Effector CD8-positive, alpha-beta T cell (primary cell): ENCODE data around the gene COQ2.
"Not testable (repeated sequence)": the region's sequence is repeated elsewhere in the genome, so short reads cannot be mapped to it uniquely, and the experiment has no call there.

Experiments used
- DNase-seq: peaks from one replicate; lab custom pipeline; 2025; lab: John Stamatoyannopoulos, UW

The COQ2 gene

DNA sequence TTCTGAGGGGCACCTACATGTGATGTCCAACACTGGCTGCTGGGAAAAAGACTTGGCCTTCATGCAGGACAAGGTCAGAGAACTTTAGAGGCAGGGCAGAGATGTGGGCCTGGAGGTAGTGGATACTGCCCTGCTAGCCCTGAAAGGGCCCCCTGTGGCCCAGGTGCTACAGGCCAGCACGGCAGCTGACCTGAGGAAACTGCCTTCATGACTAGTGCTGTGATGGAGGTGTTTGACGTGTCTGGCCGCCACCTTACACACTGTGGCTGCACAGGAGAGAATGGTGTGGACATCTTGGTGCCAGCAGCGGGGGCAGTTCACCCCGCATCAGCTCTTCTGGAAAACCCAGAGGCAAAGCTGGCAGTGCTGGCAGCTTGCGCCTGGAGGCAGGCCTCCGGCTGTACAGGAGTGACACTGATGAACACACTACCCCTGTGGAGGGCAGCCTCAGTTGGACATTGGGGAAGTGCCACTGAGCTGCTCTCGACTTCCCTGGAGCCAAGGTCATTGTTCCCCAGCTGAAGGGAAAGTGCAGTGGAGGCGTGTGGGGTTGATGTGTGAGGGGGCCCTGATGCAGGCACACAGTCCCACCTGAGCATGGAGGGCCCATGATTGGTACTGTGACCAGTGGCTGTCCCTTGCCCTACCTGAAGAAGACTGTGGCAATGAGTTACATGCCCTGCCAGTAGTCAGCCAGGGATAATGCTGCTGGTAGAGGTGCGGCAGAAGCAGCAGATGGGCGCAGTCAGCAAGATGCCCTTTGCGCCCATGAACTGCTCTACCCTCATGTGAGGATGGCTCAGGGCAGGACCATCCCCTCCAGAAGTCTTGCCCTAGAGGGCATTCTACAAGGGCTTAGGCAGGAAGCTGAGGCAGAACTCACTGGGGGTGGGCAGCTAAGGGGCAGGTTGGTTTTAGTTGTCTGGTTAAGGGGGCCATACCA lies 36.9 kb downstream of the COQ2 start:
- DNase-seq = no peak

- DNase-seq = no peak
Measured at GRCh38 chr4:83241132-83241531, 43.5 kb downstream of the COQ2 start.

DNA sequence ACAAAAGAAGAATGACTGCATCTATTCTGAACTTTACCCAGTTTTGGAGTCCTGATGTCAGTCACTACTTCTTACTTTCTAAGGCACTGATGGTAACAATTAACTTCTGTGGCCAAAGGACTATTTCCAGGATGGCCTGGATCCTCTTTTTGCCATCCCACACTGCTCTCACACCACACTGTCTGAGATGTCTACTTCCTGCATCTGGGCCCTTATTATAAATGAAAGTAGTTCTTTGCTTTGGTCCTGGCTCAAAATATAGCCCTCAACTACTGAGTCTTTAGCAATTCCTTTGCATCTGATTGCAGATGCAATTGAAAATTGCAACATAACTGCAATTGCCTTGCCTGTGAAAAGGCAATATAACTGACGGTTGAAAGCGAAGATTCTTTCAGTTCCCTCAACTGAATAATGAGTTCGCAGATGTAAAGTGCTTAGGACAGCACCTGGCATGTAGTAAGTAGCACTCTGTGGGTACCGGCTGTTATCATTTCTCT lies 44.2 kb downstream of the COQ2 start:
- no peak for DNase-seq

DNA sequence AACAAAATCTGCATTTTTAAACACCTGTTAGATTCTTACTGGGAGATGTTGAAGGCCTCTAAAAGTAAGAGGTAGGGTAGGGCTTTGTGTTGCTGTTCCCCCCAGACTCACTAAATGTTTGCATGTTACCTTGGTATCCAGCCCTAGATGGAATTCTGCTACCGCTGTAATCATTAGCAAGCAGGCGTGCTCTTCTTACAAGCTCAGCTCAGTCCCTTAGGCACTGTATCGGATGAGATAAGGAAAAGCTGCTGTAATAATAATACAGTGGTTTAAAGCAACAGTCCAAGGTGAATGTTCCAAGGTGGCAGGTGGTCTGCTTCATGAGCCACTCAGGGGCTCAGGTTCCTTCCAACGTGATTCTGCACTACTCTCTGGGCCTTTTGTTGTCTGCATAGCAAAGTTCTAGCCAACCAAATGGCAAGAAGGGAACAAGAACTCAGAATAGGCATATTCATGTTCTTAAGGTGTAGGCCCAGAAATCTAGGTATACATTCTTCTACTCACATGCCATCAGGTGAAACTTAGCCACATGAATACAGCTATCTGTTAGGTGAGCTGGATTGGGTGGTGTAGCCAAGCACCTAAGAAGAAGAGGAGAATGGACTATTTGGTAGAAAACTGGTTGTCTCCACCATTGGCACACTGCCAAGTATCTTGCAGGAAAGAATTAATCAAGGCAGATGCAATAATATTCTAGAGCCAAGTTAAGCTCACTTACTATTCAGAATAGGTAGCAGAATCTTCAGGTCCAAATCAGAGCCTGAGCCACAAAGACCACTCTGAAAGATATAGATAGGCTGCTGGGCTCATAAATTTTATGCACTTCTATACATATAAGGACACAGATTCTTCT lies 46.0 kb downstream of the COQ2 start:
- no peak for DNase-seq

DNA sequence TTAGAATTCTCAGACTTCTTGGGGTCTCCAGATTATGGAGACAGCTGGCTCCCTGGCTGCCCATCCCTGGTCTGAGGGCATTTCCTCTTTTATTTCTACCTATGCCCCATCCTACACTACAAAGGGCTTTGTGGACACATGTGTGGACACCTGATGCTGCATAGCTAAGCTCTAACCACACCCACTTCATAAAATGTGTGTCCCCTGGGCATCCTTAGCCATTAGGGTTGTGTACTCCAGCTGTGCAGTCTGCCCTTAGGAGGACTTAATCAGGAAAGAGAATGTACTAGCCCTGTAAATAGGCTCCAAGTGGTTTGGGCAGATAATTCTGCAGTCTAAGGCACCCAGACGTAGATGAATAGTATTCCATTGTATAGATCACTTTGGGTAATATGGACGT lies 47.0 kb downstream of the COQ2 start:
- no peak for DNase-seq

DNA sequence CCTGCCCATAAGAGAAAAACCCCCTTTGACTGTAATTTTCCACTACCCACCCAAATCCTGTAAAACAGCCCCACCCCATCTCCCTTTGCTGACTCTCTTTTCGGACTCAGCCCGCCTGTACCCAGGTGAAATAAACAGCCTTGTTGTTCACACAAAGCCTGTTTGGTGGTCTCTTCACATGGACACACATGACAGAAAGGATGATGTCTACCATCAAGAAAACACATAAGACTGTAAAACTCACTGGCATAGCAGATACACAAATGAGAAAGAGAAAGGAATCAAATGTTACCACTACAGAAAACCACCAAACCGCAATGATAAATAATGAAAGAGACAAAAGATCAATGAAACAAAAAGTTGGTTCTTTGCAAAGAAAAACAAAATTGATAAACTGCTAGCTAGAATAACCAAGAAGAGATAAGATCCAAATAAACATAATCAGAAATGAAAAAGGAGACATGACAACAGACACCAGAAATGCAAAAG lies 48.9 kb downstream of the COQ2 start:
- DNase-seq = not testable (repeated sequence)

- no peak for DNase-seq
Measured at GRCh38 chr4:83234902-83235644, 49.5 kb downstream of the COQ2 start.

- DNase-seq = not testable (repeated sequence)
Measured at GRCh38 chr4:83234387-83234786, 50.2 kb downstream of the COQ2 start.

DNA sequence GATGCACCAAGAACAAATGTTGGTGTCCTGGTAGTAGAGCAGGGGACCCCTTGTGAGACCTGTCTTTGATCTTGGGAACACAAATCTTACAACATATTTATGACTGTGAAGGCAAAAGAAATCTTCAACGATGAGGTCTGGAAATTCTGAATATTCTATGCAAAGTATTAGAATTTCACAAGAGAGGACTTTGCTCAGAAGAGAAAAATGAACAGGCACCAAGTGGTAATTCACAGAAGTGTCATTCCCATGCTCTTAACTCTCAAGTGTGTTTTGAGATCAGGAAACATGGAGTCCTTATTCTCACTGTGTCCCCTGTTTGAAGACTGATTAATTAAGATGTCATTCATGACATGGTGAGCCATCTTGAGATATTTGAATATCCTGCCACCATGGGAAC lies 52.5 kb downstream of the COQ2 start:
- DNase-seq = no peak

GRCh38 chr4:83231620-83232076 lies 53.0 kb downstream of the COQ2 start:
- DNase-seq = no peak

GRCh38 chr4:83230928-83231327 lies 53.7 kb downstream of the COQ2 start:
- DNase-seq = no peak

GRCh38 chr4:83229791-83230190 lies 54.8 kb downstream of the COQ2 start:
- no peak for DNase-seq

DNA sequence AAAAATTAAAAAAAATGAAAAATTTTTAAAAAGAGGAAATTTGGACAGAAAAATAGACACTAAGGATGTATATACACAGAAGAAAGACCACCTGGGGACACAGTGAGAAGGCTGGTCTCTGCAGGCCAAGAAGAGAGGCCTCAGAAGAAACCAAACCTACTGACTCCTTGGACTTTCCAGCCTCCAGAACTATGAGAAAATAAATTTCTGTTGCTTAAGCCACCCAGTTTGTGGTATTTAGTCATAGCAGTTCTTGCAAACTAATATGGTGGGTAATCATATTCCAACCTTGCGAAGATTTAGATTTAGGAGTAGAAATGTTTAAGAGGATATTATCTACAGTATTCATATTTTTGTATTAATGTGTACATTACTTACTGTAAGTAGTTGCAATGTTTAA lies 56.4 kb downstream of the COQ2 start:
- DNase-seq = no peak

GRCh38 chr4:83224502-83225197 lies 59.9 kb downstream of the COQ2 start:
- no peak for DNase-seq

DNA sequence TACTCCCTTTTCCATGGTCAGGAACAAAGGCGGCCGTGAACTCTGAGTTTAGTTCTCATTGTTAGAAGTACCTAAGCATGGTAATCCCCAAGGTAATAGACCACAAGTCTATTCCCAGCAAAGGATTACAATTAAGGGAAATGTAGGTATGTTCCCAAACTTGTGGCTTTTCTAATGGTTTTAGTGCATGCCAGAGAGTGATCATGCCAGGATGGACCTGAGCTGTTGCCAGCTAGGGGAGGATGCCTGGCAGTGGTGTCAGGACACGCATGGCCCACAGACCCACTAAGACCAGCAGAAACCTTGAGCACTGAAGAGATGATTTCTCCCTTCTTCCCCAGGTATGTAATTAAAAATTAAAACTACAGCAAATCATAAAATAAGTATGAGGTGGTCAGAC lies 60.8 kb downstream of the COQ2 start:
- no peak for DNase-seq

DNA sequence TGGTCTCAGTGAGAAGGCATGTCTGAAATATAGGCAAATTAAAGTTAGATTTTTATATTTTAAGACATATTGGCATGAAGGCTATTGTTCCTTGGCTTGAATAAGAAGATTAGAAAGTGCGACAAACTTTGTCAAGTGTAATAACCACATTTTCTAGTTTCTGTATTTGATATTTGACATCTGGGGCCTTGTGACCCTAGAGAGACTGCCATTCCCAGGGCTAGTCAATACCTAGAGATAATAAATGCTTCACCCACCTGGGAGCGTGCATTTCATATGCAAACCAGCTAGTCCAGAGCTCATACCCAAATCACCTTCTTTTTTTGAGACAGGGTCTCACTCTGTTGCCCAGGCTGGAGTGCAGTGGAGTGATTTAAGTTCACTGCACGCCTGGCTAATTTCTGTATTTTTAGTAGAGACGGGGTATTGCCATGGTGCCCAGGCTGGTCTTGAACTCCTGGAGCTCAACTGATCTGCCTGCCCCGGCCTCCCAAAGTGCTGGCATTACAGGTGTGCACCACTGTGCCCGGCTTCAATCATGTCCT lies 62.6 kb downstream of the COQ2 start:
- no peak for DNase-seq

DNA sequence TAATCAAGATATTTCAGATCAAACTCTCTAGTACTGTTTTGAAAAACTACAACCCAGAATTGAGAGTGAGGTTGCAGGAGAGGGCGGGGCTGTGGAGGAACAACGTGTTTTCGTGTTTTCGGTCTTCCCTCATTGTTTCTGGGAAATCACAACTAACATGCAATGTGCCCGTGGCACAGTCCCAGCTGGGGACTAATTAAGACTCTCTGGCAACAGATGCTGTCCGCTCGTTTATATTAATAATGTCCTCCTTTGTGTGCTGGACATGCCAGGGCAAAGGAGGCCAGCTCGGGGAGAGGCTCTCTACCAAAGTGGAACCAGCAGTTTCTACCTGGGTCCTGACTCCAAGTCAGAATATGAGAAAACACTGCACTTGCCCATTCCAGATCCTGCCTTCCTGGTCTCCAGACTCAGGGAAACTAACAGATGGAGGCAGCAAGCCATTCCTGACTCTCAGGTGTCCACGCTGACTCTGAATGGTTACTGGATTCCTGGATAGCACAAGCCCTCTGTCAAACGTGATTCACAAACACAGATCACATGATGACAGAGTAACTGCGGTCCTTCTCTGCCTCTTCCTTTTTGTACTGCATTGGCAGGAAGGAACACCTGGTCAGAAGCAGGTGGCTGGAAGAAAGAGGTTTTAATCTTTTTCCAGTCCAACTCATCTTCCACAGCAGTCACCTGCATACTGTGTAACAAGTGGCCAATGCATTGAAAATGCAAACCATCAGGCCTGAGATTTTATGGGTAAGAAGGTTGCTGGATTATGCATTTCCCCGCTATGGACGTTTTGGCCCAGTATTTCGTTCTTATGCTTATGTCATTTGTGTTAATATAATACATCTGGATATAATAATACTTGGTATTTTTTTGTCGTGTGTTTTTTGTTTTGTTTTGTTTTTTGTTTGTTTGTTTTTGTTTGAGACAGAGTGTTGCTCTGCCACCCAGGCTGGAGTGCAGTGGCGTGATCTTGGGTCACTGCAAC lies 65.0 kb downstream of the COQ2 start:
- DNase-seq = no peak

DNA sequence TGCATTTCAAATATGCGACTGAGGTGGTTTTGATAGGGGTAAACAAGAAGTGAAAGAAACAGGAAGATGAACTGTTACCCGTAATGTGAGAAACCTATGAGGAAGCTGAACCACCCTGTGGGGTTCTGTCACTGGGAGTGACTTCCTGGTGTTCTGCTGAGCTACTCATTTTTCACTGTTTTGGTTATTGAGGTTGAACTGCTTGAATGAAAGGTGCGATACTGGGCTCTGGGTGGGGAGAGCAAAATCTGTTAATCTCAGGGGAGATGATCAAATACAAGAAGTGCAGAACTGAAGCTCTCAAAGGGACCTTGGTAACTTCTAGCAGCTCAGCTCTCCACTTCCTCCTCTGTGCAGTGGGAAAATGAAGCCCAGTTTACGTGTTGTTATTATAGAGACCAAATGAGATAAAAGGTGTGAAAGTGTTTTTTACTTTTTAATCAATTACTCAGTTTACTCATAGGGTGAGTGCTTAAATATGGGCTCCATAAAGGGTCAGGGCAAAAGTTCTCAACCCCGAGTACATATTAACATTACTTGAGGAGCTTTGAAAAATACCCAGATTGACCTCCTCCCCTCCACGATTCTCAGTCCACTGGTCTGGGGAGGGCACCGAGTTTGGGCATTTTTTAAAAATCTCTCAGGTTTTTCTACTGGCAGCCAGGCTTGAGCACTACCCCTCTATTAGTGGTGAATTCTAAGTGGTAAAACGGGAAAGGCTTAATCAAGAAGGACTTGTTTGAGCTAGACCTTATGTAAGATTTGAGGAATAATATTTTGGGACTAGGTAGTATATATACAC lies 66.7 kb downstream of the COQ2 start:
- DNase-seq = peak; percentile 20
